HG03108 (cell line): ENCODE results near the gene TPSB2.
"Not testable (repeated sequence)": the region's sequence is repeated elsewhere in the genome, so short reads cannot be mapped to it uniquely, and the experiment has no call there.

Experiments used
- ATAC-seq: cut with Tn5 transposase; IDR thresholded peaks from one replicate; pipeline ENCODE4 v1.9.1; 2021; ENCODE audit warnings: moderate library complexity; ENCODE audit not compliant: unreplicated experiment

The TPSB2 gene

GRCh38 chr16:1262210-1262845 lies 32.3 kb upstream of the TPSB2 start:
- no peak for ATAC-seq

- ATAC-seq: no peak
These were observed 31.3 kb upstream of the TPSB2 start for GRCh38 chr16:1261131-1261892.

- no peak for ATAC-seq
These were observed 30.2 kb upstream of the TPSB2 start for GRCh38 chr16:1260101-1260680.

- no peak for ATAC-seq
These were observed 29.7 kb upstream of the TPSB2 start for GRCh38 chr16:1259760-1260068.

GRCh38 chr16:1258906-1259759 lies 29.1 kb upstream of the TPSB2 start:
- no peak for ATAC-seq

- ATAC-seq: no peak
These were observed 28.2 kb upstream of the TPSB2 start for GRCh38 chr16:1258225-1258600.

- no peak for ATAC-seq
These were observed 27.7 kb upstream of the TPSB2 start for GRCh38 chr16:1257561-1258224.

GRCh38 chr16:1256874-1257322 lies 26.9 kb upstream of the TPSB2 start:
- ATAC-seq: no peak

- not testable (repeated sequence) for ATAC-seq
These were observed 26.4 kb upstream of the TPSB2 start for GRCh38 chr16:1256296-1256873.

- not testable (repeated sequence) for ATAC-seq
These were observed 25.5 kb upstream of the TPSB2 start, which contains the start of gene TPSD1 for GRCh38 chr16:1255276-1256122. Gene TPSD1 (plus strand): TSS chr16:1256069. CDS start chr16:1256281, 212 bp downstream.

GRCh38 chr16:1254821-1255220 lies 24.8 kb upstream of the TPSB2 start:
- not testable (repeated sequence) for ATAC-seq

- ATAC-seq: not testable (repeated sequence)
These were observed 23.8 kb upstream of the TPSB2 start for GRCh38 chr16:1253701-1254364.

- not testable (repeated sequence) for ATAC-seq
These were observed 19.2 kb upstream of the TPSB2 start for GRCh38 chr16:1249031-1249755.

GRCh38 chr16:1247903-1248537 lies 18.0 kb upstream of the TPSB2 start:
- not testable (repeated sequence) for ATAC-seq

- ATAC-seq: no peak
These were observed 15.6 kb upstream of the TPSB2 start for GRCh38 chr16:1245452-1246020.

GRCh38 chr16:1244881-1245280 lies 14.9 kb upstream of the TPSB2 start:
- no peak for ATAC-seq
